Bronchial smooth muscle cell (primary cell): ENCODE results near the gene CMTR2. TPM values are rescaled to one million over a fixed set of nuclear protein-coding genes. Genes with fewer than 3 reads are reported as not detected.

ENCODE experiments used
- total RNA-seq: library from RNA; depleted of rRNA; stranded (reverse); fragments of >200 nt; gene quantifications from 2 replicates; pipeline ENCODE4 v1.2.1, GENCODE V29; 2014

Gene CMTR2, protein sequence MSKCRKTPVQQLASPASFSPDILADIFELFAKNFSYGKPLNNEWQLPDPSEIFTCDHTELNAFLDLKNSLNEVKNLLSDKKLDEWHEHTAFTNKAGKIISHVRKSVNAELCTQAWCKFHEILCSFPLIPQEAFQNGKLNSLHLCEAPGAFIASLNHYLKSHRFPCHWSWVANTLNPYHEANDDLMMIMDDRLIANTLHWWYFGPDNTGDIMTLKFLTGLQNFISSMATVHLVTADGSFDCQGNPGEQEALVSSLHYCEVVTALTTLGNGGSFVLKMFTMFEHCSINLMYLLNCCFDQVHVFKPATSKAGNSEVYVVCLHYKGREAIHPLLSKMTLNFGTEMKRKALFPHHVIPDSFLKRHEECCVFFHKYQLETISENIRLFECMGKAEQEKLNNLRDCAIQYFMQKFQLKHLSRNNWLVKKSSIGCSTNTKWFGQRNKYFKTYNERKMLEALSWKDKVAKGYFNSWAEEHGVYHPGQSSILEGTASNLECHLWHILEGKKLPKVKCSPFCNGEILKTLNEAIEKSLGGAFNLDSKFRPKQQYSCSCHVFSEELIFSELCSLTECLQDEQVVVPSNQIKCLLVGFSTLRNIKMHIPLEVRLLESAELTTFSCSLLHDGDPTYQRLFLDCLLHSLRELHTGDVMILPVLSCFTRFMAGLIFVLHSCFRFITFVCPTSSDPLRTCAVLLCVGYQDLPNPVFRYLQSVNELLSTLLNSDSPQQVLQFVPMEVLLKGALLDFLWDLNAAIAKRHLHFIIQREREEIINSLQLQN
- total RNA-seq = 13.7 and 22.5 TPM in 2 replicates

DNA sequence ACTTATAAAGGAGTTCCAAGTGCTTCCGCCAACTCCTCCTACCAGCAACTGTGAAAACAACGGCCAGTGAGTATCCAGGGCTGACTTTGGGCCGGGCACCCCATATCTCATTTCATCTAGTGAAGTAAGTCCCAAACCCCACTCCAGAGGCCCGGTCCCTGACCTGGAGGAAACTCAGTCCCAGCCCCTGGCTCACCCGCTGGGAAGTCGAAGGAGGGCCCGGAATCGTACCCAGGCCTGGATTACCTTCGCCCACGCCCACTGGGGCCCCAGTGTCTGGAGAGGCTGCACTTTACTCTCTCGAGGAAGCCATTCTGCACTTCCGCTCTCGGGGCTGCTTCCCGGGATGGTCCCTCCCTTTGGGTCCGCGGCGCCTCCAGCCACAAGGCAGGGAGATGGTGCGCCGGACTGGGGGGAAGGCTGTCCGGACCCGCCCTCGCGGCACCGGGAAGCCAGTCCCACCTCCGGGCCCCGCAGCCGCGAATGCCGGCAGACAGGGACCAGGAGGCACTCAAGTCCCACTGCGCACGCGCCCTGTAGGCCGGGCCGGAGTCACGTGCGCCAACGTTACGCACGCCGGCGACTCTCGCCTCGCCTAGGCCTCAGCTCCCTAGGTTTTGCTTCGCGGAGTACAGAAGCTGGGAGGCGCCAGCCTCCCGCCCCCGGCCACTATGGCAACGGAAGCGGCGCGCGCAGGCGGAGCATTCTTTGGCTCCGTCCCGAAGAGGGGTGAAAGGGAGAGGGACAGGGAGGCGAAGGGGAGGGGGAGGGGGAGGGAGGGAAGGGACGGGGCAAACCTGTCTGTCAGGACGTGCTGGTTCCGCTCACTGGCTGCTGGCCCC, at the start of gene CMTR2:
Gene CMTR2 (minus strand): TSS at position 513 of the 842 bp plus-strand sequence. CDS start 3,482 bp downstream, outside the sequence.

Other genes with a start within 250 kb of the CMTR2 start
- gene HYDIN, start 58.7 kb downstream of the CMTR2 start, total RNA-seq = 0.26 and 0.63 TPM in 2 replicates
- gene CALB2, start 69.3 kb upstream of the CMTR2 start, total RNA-seq = under 0.01 TPM in 1 of 2 replicates, not detected in the other
- gene TLE7, start 152.7 kb upstream of the CMTR2 start, total RNA-seq = not detected in 2 replicates
- gene ZNF23, start 172.8 kb upstream of the CMTR2 start, total RNA-seq = 8.9 and 10.9 TPM in 2 replicates
- 1.4 and 1.8 TPM in 2 replicates for gene ZNF19, start 199.9 kb upstream of the CMTR2 start, total RNA-seq
- gene CHST4, start 237.0 kb upstream of the CMTR2 start, total RNA-seq = not detected in 2 replicates